Mesendoderm (in vitro differentiated cells): ENCODE results near the gene FAM135A. TPM values are rescaled to one million over a fixed set of nuclear protein-coding genes. Genes with fewer than 3 reads are reported as not detected.

Source experiments
- small RNA-seq: library from polyadenylated mRNA; stranded (forward); fragments of <200 nt; extraction: miRNeasy Mini kit (QIAGEN cat#:217004); gene quantifications from one replicate; pipeline ENCODE3, GENCODE V24; 2013; ENCODE audit not compliant: insufficient read depth

Gene FAM135A

Small RNA genes lying within 50 kb of the gene (small RNA-seq; reads per million reads assigned to genes)
- not detected for gene RNU7-48P
